ENCODE data around the gene TOM1L2.

Gene TOM1L2

DNA sequence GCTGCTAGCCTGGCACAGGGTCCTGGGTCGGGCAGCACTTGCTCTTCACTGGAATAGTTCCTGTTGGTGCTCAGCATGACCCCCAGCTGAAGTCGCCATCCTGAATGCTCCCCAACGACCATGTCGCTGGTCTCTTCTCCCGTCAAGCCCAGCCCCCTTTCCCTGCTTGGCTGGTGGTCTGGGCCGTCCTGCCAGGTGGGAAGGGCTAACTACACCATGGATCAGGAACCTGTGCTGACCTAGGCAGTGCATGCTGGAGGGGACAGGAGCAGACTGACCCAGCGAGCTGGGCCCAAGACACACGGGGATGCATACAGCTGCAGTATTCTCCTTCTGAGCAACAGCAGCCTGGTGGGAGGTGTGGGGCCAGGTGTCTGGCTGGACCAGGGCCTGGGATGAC, 126.2 kb downstream of the TOM1L2 start:
- DNase-seq, result no peak

DNA sequence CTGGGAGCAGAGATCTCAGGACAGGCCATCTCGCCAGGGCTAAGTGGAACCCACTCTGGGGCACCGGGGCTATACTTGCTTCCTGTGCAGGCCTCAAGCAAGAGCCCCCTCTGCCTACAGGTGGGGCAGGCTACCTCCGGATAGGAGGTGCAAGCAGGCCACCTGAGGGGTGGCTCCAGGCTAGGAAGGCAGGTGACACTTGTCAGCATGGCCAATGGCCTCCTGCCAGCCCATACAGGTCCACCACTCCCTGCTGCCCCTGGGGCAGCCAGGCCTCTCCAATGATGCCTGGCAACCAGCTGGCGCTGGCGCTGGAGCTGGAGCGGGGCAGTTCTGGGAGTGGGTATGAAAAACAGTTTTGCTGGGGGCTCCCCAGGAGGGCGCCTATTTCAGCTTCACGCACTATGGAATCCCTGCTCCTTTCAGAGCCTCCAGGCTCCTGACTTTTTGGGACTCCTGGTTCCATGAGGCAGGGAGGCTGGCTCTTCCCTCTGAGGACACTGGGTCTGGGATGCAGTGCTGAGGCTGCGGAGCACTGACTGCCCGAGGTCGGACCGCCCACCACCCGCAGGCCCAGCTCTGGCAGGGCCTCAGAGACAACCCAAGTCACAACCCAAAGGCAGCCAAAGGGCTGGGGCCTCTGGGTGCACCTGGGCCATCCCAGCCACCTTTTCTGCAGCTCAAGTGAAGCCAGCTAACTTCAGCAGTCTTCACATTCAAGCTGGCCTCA, 127.0 kb downstream of the TOM1L2 start:
- no peak for DNase-seq

DNA sequence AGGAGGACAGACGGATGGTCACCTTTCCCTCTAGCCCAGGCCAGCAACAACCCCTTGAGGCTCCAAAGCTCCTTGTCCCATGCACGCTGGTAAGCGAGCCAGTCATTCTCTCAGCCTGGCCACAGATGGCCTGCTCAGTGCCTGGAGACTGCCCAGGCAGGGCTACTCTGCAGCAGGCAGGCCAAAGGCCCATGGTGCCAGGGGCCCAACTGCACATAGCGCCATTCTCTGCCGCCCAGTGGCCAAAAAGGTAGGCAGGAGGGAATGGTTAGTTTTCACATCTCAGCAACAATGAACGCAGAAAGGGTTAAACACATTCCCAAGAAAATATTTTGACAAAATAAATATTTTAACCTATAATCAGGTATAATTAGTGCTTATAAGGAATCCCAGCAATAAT, 127.7 kb downstream of the TOM1L2 start:
- DNase-seq, result no peak

DNA sequence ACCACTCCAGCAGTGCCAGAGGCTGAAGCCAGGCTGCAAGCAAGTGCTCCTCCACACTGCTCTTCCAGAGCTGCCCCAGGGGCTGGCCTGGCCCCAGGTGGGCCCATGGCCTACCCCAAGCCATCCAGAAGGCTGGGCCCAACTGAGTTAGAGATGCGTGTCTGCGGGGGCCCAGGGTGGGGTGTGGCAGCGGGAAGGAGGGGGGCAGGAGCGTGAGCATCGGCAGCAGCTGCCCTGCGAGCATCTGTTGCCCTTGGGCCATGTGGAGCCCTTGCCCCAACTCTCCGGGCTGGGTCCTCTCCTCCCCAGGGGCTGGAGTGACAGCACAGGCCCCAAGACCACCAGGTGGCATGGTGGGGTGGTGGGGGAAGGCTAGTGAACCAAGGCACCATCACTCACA, 128.1 kb downstream of the TOM1L2 start:
- DNase-seq, result no peak

DNA sequence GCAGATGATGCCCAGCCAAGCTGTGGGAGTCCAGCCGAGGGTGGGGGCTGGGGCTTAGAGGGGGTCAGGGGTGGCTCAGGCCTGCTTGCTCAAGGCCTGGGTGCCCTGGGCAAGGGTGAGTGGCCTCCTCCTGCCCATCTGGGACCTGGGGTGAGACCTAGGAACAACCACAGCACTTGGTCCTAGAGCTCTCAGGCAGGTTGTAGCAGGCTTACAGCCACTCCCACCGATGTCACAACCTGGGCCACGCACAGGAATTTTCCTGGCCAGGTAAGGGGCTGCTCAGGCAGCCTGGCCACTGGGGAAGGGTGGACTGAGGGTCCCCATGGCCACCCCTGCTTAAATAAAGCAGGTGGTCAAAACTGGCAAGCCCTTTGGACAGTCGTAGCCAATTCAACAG, 129.1 kb downstream of the TOM1L2 start:
- DNase-seq, result no peak

DNA sequence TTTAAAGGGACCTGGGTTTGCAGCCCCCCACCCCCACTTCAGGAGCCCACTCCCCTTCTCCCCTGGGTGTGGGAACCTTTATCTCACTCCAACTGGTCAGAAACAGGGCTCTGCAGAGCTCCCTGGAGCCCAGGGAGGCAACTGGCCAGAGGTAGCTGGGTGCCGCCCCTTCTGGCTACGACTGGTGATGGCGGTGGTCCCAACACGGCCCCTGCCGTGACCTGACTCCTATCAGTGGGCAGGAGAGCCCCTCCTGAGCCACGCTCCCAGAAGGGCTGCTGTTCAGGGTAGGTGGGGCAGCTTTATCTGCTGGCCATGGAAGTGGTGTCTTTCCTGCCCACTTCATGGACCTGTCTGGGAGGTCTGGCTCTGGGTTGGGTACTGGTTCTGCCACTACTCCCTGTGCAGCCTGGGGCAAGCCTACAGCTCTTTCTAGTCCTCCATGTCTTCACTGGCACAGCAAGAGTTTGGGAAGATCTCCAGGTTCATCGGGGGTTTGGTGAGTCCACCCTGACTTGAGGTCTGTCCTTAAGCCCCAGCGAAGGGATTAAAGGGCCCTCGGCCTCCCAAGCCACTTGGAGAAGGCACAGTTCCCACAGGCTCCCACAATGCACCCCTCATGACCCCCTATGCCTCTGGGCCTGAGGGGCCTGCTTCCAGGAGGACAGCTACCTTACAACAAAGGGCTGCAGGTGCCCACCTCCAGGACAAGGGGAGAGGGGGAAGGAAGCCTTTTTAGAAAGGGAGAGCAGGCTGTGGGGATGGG, 129.9 kb downstream of the TOM1L2 start:
- DNase-seq, result no peak

DNA sequence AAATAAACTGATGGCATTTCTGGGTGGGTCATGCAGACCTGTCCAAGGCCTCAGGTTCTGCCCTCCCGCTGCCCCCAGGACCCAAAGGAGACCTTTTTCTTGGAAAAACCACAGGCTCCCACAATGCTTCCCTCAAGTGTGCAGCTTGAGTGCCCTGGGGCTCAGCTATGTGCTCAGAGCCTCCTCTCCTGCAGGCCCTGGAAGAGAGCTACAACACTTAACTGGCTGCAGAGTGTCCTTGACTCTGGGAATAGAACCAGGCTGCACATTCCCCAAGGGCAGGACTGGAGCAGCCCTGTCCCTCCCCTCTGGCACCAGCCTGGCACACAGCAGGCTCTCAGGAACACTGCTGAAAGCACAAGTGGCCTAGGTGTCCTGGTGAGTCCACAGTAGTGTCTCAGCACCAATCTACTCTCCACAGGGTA, 130.6 kb downstream of the TOM1L2 start:
- DNase-seq, result no peak

DNA sequence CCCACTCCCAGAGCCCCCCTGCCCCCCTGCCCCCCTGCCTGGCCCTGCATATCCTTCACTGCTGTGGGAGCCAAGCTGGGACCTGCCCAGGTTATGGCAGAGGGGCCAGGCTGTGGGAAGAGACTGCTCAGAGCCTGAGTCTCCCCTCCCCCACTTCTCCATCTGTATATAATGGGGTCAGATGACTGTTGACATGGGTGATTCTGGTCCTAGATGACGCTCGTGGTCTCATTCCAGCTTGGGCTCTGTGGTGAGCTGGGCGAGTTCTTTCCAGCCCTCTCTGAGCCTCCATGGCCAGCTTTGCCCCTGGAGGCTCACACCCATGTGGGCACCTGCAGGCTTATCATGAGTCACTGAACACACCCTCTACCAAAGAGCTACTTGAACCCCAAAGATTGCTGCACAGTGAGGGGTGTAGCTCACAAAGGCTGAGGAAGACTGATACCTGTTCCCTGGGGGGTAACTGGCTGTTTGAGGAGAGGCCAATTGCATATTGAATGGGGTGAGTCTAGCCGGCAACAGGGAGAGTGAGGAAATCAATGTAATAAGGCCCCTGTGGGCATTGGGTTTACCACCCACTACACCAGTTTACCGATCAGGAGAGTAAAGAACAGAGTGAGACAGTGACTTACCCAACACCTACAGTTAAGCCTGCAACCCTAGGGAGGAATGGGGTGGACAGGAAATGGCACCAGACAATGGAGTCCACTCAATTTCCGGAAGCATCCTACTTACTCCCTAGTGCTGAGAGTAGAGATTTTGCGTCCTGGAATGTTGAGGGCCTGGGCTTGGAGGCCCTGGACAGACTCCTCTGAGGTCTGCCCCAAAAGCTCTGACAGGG, 131.2 kb downstream of the TOM1L2 start:
- no peak for DNase-seq

DNA sequence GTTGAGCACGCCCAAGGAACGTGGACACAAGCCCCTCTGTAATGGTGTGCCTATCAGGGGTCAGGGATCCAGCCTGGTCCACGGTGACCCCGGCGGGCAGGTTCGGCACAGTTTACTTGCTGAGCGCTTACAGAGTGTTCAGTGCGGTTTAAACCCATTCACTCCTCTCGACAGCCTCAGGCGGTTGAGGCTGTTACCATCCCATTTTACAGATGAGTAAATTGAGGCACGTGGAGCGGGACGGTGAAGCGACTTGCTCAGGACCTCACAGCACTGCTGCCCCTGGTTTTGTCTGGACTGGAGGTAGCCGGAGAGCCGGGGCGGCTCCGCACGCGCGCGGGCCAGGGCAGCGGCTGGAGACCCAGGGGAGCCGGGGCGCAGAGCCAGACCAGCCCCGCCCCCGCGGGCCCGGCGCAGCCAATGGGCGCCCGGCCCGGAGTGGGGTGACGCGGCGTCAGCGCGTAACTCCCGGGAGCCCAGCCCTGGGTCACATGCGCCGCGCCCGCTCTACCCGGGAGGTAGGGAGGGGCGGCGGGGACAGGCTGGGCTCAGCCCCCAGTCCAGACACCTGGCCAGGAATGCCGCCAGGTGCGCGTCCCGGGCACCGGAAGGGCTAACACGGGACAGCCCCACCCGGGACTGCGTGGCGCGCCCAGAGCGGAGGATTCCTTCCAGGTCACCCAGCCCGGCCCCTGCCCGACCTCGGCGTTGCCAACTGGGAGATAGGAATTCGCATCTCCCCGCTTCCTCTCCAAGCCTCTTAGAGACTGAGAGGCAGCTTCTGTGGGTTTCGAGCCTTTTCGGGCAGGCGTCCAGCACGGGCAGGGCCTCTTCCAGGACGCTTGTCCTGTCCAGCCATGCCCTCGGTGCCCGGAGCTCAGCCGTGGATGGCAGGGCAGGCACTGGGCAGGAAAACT, 132.2 kb downstream of the TOM1L2 start:
- DNase-seq, result peak; percentile 81

DNA sequence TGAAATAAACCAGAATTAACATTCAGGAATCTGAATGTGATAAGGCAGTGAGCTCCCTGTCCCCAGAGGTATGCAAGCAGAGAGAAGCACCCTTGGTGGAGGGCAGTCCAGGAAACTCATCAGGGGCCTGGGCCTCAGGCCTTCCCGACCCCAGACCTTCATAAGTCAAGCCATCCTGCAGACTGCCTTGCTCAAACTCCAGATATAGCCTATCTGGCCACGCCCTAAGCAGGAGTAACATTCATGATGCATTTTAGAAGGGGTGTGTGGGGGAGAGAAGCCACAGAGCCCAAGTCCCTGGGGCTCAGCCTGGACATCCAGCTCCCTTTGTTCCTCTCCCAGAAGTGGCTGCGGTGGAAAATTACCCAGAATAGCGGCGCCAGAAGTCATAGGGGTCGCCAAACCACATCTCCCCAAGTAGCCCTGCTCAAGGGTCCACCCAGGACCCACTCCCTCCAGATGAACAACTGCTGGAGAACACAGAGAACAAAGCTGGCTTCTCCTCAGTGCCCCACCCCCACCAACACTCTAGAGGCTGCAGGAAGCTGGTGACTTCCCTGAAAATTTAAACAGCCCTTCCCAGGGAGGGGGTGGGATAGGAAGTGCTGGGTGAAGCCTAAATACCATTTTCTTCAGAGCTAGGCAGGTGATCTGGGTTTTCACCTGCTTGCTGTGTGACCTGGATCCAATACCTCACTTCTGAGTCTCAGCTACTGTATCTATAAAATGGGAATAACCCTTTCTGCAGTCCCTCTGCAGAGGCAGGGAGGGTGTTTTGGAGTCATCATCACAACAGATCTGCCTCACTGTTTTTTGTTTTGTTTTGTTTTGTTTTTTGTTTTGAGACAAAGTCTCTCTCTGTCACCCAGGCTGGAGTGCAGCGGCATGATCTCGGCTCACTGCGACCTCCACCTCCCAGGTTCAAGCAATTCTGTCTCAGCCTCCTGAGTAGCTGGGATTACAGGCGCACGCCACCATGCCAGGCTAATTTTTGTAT, 133.9 kb downstream of the TOM1L2 start:
- DNase-seq, result no peak

DNA sequence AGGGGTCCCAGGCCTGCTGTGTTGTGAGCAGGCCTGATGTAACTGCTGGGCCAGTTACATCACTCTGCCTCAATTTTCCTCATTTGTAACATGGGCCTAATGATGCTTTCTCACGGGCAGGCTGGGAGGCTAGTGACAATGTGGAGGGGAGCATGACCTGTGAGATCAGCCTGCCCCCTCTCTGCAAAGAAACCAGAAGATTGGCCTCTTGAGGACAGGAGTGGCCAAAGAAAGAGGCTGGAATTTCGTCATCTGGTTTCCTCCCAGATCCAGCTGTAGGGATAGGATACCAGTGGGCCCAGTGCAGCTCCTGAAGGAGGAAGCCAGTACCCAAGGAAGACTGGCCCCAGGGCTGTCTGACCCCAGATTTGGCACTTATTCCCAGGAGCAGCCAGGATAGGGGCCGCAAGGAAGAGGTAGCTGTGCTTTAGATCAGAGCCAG, 134.8 kb downstream of the TOM1L2 start:
- no peak for DNase-seq

DNA sequence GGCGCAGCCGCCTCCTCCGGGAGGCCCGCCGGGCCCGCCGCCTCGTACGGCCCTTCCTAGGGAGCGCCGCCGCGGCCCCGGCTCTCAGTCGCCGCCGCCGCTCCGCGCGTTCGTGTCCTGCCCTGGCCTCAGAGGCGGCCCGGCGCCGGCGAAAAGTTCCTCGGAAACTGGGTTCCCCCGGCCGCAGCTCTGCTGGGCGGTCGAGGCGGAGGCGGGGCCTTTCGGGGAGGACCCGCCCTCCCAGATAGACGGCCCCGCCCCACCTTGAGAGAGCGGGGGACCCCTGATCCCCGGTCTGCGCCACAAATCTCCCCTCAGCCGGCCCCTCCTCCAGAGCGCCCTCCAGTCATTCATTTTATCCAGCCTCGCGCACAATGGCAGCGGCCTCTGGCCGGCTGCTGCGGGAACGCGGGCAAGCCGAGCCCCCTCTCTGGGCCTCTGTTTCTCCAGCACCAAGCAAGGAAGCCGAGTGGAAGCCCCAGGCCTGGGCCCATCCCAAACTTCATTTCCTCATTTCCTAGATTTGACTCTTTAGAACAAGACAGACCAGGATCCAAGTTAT, 135.3 kb downstream of the TOM1L2 start, which contains the start of gene SREBF1:
Gene SREBF1, minus strand, starts transcription at position 169 of the 562 bp plus-strand sequence. CDS start 169 bp downstream, outside the sequence.
- peak; percentile 68 for DNase-seq

DNA sequence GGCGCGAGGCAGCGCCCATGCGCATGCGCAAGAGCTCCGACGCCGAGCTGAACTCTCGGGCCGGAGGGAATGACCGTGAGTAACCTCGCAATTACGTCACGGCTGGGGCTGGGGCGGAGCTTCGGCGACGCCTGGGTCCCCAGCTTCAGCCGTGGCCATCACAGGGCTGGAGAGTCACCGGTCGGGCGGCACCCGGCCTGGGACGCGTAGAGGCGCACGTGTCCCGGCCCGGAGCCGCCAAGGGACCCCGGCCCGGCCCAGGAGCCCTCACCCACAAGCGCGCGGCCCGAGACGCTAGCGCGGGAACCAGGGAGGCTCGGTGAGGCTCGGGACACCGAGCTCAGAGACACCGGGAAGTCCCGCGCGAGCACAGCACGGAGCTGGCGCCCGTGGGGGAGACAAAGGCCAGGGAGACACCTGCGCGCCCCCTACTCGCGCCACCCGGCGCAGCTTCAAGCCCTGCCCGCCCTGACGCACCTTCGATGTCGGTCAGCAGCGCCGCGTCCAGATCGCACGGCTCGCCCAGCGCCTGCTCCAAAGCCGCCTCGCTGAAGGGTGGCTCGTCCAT, 135.9 kb downstream of the TOM1L2 start:
- peak; percentile 98 for DNase-seq

DNA sequence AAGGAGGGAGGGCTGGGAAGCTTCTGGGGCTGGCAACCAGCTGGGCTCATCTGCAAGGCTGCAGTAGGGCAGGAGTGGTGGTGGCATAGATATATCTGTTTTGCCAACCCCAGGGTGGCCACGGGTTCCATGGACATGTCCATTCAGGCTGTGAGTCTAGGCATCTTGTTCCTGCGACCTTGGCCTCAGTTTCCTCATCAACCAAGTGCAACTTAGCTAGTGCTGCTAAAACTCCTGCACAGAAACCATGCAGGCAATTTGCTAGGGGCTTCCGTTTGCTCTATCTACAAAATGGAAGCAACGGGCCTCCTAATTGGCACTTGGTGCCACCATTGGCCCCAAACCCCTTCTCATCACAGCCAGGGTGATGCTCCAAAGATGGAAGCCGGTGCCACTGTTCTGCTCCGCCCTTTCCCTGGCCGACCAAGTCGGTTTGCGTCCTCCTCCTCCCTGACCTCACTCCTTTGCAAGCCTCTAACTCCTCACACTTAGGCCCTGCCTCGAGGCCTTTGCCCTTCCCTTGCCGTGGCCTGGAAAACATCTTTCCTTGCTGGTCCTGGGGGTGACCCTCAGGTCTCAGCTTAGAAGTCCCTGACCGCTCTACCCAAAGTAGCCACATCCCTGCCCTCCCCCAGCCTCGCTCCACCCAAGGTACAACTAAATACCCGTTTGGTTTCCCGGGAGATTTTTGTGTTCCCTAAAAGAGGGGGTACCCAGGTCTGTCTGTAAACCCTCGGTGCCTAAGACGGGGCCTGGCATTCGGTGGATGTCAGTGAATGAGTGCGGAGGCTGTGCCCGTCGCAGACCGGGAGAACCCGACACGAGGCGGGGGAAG, 136.6 kb downstream of the TOM1L2 start:
- no peak for DNase-seq

DNA sequence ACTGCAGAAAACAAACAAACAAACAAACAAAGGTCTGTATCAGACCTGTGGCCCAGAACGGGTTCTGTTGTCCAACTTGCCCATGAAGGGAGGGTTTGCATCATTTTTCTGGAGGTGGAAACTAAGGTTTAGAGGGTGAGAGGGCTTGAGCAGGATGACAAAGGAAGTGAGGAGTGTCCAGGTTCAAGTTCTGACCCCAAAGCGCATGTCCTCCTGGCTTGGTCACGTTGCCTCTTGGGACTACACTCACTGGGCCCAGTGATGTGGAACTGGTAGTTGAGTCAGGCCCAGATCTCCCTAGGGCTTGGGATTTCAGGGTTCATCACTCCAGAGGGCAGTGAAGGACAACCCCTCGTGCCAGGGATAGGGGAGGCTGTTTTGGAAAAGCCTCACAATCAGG, 137.2 kb downstream of the TOM1L2 start:
- DNase-seq, result no peak

DNA sequence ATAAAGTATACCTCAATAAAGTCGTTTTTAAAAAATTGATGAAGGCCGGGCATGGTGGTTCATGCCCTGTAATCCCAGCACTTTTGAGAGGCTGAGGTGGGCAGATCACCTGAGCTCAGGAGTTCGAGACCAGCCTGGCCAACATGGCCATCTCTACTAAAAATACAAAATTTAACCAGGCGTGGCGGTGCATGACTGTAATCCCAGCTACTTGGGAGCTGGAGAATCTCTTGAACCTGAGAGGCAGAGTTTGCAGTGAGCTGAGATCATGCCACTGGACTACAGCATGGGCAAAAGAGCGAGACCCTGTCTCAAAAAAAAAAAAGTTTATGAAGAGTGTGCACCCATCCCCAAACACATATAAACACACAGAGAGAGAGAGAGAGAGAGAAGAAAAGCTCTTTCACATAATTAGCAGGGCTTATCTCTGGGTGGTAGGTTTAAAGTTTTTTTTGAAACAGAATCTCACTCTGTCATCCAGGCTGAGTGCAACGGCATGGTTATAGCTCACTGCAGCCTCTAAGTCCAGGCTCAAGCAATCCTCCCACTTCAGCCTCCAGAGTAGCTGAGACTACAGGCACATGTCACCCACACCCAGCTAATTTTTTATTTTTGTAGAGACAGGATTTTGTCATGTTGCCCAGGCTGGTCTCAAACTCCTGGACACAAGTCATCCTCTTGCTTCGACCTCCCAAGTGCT, 138.4 kb downstream of the TOM1L2 start:
- DNase-seq, result no peak

DNA sequence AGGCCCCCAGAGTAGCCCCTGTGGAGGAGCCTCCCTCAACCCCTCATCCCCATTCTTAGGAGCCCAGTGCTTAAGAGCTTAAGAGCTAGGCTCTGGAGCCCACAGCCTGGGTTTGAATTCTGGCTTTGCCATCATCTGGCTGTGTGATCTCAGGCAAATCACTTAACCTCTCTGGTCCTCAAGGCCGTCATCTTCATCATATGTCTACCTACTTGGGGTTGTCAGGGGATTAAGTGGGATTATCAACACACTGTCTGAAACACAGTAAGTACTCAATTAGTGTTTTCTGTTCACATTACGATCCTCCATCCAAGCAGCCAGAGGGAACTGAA, 140.2 kb downstream of the TOM1L2 start:
- DNase-seq, result no peak

DNA sequence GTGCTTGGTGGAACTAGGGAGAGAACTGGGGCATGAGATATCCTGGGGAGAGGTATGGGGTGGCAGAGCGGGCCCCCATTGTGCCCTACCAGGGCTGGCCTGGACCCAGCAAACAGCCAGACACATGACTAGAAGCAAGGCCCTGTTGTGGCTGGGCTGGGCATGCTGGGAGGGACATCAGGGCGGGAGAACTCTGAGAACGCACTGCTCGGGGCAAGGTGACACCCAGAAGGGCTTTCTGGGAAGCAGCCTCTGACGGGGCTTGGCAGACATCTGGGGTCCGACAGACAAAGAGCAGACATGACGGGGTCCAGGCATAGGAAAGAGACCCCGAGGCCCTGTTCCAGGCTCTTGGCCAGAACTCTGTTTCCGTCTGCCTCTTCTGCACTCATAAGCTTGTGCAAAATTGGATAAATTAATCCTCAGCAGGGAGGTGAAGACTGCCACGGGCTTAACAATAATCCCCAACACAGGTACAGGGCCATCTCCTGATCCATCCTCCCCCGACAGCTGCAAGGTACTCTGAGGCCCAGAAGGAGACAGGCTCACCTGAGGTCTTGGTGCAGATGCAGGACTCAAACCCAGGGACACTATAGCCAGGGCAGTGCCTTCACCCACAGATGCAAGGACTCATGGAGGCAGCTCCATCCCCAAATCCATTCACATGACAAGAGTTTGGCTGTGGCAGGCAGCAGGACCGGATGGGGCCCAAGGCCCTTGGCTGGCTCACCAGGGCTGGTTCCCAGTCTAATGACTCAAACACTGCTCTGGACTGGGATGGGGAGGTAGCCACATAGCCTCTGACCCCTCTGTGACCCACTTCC, 140.8 kb downstream of the TOM1L2 start:
- DNase-seq, result no peak

All from activated CD8-positive, alpha-beta memory T cell treated with anti-CD3 and anti-CD28 coated beads, Interleukin-2, amount 50 U/mL, for 4 hours (primary cell).